ENCODE measurements around the gene SLC9A8.

SLC9A8 gene

DNA sequence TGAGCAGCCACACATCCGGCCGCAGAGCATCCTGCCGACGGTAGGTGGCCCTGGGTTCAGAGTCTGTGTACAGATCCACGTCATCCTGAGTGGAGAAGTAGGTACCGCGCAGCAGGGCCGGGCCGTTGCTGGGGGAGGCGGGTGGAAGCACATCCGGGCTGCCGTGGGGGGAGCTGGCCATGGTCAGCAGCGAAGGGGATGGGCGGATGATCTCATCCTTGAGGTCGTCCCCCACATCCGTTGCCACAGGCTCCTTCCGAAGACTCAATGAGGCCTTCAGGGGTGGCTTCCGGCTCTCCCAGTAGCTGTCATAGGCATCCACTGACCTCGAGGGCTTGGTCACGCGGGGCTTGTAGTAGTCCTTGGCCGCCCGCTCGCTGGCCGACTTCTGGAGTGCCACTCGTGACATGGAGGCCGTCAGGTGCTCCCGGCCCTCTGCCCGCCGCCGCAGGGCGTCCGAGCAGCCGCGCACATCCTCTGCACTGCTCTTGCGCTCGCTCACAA lies 93.5 kb downstream of the SLC9A8 start:
- Histone ChIP-seq H3K27me3 (no peaks in the 10 kb centered on the region), H3K27ac (no peak overlapping the region), H3K4me1 (ENCODE audit: control insufficient read depth in 1 of 2, insufficient read depth in 1 of 2, low read depth in 1 of 2, low read length in 1 of 2) (no peaks in the 10 kb centered on the region), H3K4me3 (ENCODE audit: low read depth in 1 of 2, low read length in 1 of 2) (no peak overlapping the region), H3K36me3 (peaks cover 71% of the 10 kb centered on the region), H3K9me3 (no peaks in the 10 kb centered on the region)
- TF ChIP-seq, protein P1, sequence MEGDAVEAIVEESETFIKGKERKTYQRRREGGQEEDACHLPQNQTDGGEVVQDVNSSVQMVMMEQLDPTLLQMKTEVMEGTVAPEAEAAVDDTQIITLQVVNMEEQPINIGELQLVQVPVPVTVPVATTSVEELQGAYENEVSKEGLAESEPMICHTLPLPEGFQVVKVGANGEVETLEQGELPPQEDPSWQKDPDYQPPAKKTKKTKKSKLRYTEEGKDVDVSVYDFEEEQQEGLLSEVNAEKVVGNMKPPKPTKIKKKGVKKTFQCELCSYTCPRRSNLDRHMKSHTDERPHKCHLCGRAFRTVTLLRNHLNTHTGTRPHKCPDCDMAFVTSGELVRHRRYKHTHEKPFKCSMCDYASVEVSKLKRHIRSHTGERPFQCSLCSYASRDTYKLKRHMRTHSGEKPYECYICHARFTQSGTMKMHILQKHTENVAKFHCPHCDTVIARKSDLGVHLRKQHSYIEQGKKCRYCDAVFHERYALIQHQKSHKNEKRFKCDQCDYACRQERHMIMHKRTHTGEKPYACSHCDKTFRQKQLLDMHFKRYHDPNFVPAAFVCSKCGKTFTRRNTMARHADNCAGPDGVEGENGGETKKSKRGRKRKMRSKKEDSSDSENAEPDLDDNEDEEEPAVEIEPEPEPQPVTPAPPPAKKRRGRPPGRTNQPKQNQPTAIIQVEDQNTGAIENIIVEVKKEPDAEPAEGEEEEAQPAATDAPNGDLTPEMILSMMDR (IDR thresholded peaks at IDR 0.05) = no peak

DNA sequence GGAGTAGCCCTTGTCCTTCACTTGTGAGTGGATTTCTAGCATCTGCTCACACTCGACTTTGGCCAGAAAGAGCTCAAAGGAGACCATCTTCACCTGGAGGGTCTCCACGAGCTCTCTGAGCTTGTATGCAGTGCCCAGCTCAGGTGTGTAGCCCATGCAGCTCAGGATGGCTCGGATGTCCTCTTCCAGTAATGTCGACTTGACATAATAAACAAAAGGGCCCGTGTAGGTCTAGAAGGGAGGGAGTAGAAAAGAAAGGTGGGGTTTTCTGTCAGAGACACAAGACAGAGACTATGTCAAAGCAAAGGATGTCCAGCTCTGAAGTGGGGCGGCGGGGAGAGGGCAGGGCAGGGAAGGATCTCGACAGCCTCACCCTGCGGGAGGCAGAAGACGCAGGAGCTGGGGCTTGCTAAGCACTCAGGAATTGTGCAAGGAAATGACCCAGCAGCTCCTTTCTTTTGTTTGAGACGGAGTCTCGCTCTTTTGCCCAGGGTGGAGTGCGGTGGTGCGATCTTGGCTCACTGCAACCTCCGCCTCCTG lies 94.1 kb downstream of the SLC9A8 start:
- Histone ChIP-seq H3K9me3 (no peaks in the 10 kb centered on the region), H3K27ac (no peak overlapping the region), H3K36me3 (peaks cover 71% of the 10 kb centered on the region), H3K4me3 (ENCODE audit: low read depth in 1 of 2, low read length in 1 of 2) (no peak overlapping the region), H3K27me3 (no peaks in the 10 kb centered on the region), H3K4me1 (ENCODE audit: control insufficient read depth in 1 of 2, insufficient read depth in 1 of 2, low read depth in 1 of 2, low read length in 1 of 2) (no peaks in the 10 kb centered on the region)
- TF ChIP-seq, protein P1 (IDR thresholded peaks at IDR 0.05) = no peak

DNA sequence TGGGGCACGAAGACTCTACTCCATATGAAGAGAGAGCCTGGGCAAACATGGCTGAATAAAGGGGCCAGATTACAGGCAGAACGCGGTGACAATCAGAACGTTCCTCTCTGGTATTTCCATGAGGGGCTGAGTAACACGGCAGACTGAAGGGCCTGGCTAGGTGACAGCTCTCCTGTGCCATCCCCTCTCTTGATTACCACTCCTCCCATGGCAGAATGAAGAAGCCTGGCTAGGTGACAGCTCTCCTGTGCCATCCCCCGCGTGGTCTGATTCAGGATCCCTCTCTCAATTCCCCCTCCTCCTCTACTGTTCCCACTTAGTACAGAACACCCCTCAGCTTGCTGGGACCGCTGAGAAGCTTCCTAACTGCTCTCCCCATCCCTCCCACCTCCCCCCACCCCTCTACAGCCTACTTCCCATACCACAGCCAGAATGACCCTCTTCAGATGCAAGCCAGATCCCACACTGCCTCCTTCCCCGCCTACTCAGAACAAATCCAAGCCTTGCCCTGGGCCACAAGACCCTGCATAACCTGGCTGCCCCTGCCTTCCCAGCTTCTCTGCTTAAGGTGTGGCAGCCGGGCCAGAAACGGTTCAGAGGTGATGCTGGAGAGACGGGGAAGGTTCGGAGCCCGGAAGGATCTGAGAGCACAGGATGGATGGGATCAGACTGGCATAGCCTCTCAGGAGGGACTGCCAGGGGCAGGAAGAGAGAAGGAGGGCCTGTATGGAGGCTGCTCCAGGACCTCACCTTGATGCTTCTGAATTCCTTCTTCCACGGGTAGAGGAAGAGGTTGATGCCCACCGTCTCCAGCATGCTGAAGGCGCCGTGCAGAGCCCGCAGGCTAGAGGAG lies 95.0 kb downstream of the SLC9A8 start:
- Histone ChIP-seq H3K36me3 (peaks cover 71% of the 10 kb centered on the region), H3K4me3 (ENCODE audit: low read depth in 1 of 2, low read length in 1 of 2) (no peak overlapping the region), H3K4me1 (ENCODE audit: control insufficient read depth in 1 of 2, insufficient read depth in 1 of 2, low read depth in 1 of 2, low read length in 1 of 2) (no peaks in the 10 kb centered on the region), H3K27ac (no peak overlapping the region), H3K9me3 (no peaks in the 10 kb centered on the region), H3K27me3 (no peaks in the 10 kb centered on the region)
- TF ChIP-seq, protein P1 (IDR thresholded peaks at IDR 0.05) = no peak

DNA sequence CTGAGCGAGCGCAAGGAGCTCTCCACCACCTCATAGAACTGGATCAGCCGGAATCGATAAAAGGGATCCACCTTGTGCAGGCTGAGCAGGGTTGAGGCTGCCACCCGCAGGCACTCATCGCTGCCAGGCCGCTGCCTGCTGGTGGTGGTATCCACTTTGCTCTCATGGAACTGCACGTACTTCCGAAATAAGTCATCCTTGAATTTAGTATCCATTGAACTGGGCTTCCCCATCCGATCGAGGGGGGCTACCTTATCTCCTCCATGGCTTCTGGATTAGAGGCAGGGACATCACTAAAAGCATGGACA lies 95.6 kb downstream of the SLC9A8 start:
- no peak overlapping the region for H3K4me3 ChIP-seq (ENCODE audit: low read depth in 1 of 2, low read length in 1 of 2)
- H3K27ac ChIP-seq = no peak overlapping the region
- peaks cover under 1 to 3% of the 10 kb centered on the region in 2 experiments for H3K4me1 ChIP-seq (ENCODE audit: control insufficient read depth in 1 of 2, insufficient read depth in 1 of 2, low read depth in 1 of 2, low read length in 1 of 2)
- H3K9me3 ChIP-seq = no peaks in the 10 kb centered on the region
- peaks cover 70% of the 10 kb centered on the region for H3K36me3 ChIP-seq
- no peaks in the 10 kb centered on the region for H3K27me3 ChIP-seq
- TF ChIP-seq, protein P1 (IDR thresholded peaks at IDR 0.05) = no peak

DNA sequence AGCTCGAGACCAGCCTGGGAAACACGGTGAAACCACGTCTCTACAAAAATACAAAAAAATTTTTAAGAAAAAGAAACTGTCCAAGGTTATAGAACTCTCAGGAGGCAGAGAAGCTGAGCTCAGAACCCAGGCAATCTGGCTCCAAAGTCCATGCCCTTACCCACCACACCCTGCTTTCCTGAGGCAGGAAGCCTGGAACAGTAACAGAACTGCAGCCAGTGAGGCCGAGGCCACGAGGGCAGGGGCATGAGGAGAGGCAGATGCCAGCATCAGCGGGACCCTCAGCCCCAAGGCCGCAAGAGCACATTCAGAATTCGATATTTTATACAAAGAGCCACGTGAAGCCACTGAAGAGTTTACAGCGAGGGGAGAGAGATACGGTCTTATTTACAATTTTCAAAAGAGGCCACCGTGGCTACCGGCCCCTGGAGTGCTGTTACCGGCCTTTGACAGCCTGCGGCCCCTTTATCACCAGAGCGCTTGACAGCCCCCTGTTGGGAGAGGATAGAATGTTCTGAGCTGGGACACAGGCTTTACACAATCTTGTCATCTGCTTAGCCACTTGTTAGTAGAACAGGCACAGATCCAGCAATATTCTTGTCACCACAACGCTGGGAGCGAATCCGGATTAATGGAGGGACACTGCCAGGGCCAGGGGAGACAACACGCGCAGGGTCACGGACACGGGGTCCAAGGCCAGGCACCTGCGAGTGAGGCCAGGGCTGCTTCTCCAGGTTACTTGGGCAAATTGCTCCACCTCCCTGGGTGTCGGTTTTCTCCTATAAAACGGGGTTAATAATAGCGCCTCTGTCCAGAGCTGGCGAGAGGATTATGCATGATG lies 97.1 kb downstream of the SLC9A8 start:
- H3K36me3 ChIP-seq = peaks cover 57% of the 10 kb centered on the region
- TF ChIP-seq, protein P1 (IDR thresholded peaks at IDR 0.05) = no peak
- H3K27ac ChIP-seq = no peak overlapping the region
- no peaks in the 10 kb centered on the region for H3K9me3 ChIP-seq
- H3K4me1 ChIP-seq (ENCODE audit: control insufficient read depth in 1 of 2, insufficient read depth in 1 of 2, low read depth in 1 of 2, low read length in 1 of 2) = peaks cover 16 to 18% of the 10 kb centered on the region in 2 experiments
- H3K27me3 ChIP-seq = no peaks in the 10 kb centered on the region
- H3K4me3 ChIP-seq (ENCODE audit: low read depth in 1 of 2, low read length in 1 of 2) = no peak overlapping the region
